ENCODE results near the gene NR2F1.

GRCh38 chr5:93572101-93572607 lies 10.9 kb upstream of the NR2F1 start:
- TF ChIP-seq CTCF (IDR thresholded peaks at IDR 0.05 in 2 of 3, conservative IDR thresholded peaks at IDR 0.05 in 1 of 3; ENCODE audit: borderline replicate concordance in 1 of 3, insufficient read depth in 1 of 3, low read depth in 2 of 3, low read length in 2 of 3) (no peak), POLR2AphosphoS5 (IDR thresholded peaks at IDR 0.05; ENCODE audit: low read depth, low read length) (no peak), EZH2 (IDR thresholded peaks at IDR 0.05) (no peak), POLR2A (IDR thresholded peaks at IDR 0.05; ENCODE audit: borderline replicate concordance, extremely low read depth, insufficient read depth, insufficient read length) (no peak), ATF3 (IDR thresholded peaks at IDR 0.05) (no peak), EGR1 (IDR thresholded peaks at IDR 0.05; ENCODE audit: low read depth) (no peak), EZH2phosphoT487 (IDR thresholded peaks at IDR 0.05; ENCODE audit: borderline replicate concordance) (no peak), ZBTB33 (IDR thresholded peaks at IDR 0.05; ENCODE audit: extremely low read depth, insufficient replicate concordance, low read length) (no peak), ELF1 (IDR thresholded peaks at IDR 0.05; ENCODE audit: borderline replicate concordance, low read depth) (no peak), SIN3A (IDR thresholded peaks at IDR 0.05; ENCODE audit: low read depth) (no peak), SP1 (IDR thresholded peaks at IDR 0.05; ENCODE audit: low read depth) (no peak), CEBPB (IDR thresholded peaks at IDR 0.05; ENCODE audit: low read depth) (no peak)

Measured in HCT116 (cell line).